A549 (cell line): ENCODE data around the gene RGS6.

Experiments used
- CTCF ChIP-seq: fragments of >200 bp; sonication (Bioruptor Twin); formaldehyde crosslinking; IDR thresholded peaks from 3 replicates; pipeline ENCODE4 v1.5.1; 2016
- KDM1A ChIP-seq: fragments of 200-600 bp; sonication (generic); IDR thresholded peaks from 2 replicates; pipeline ENCODE4 v1.6.1; 2016; ENCODE audit warnings: low read depth, mild to moderate bottlenecking
- RAD21 ChIP-seq, 2 experiments: fragments of >200 bp in 1 of 2; sonication (Bioruptor Twin) in 1 of 2; formaldehyde crosslinking in 1 of 2; IDR thresholded peaks in 1 of 2; conservative IDR thresholded peaks in 1 of 2; 2 replicates in 1 of 2; 3 replicates in 1 of 2; pipeline ENCODE4 v1.6.1; 2012 to 2018; ENCODE audit warnings: inconsistent platforms in 1 of 2

GRCh38 chr14:72256055-72256454 is 323.8 kb downstream of the RGS6 start:
- TF ChIP-seq RAD21 (conservative IDR thresholded peaks at IDR 0.05 in 1 of 2, IDR thresholded peaks at IDR 0.05 in 1 of 2) (no peak), CTCF (no peak), KDM1A (no peak)
